ENCODE data around the gene PLAAT1. TPM values are rescaled to one million over a fixed set of nuclear protein-coding genes. Genes with fewer than 3 reads are reported as not detected.

The PLAAT1 gene
- total RNA-seq, 1 experiment from 2014 or later = not detected

- no peaks in the 10 kb centered on the region for H3K9me2 ChIP-seq (ENCODE audit: insufficient read depth)
- BruUV-seq (replicated peaks) = no TSS peak
- no peaks in the 10 kb centered on the region; the same call in 1 of the 2 replicates for H4K20me1 ChIP-seq (ENCODE audit: insufficient read depth)
- H2AFZ ChIP-seq (ENCODE audit: low read depth, low read length, poor library complexity, severe bottlenecking) = no peak overlapping the region
- no peaks in the 10 kb centered on the region for H3K79me2 ChIP-seq (ENCODE audit: insufficient read depth, low read length)
- H3K9me3 ChIP-seq (ENCODE audit: control insufficient read depth in 1 of 2, insufficient read depth in 1 of 2, low read depth in 1 of 2, low read length in 2 of 2) = no peaks in the 10 kb centered on the region
- TF ChIP-seq SP1 (IDR thresholded peaks at IDR 0.05; ENCODE audit: low read depth) = no peak
- TF ChIP-seq FOSL1 (IDR thresholded peaks at IDR 0.05; ENCODE audit: low read depth) = no peak
- no peak for TF ChIP-seq ELF1 (IDR thresholded peaks at IDR 0.05; ENCODE audit: borderline replicate concordance, low read depth)
- no peak for TF ChIP-seq YY1 (IDR thresholded peaks at IDR 0.05; ENCODE audit: extremely low read depth, insufficient replicate concordance, low read depth, low read length)
- no peak for TF ChIP-seq POLR2A (IDR thresholded peaks at IDR 0.05; ENCODE audit: borderline replicate concordance, extremely low read depth, insufficient read depth, insufficient read length)
- TF ChIP-seq EZH2phosphoT487 (IDR thresholded peaks at IDR 0.05; ENCODE audit: borderline replicate concordance) = no peak
- no peak for TF ChIP-seq CTCF (IDR thresholded peaks at IDR 0.05 in 2 of 3, conservative IDR thresholded peaks at IDR 0.05 in 1 of 3; ENCODE audit: borderline replicate concordance in 1 of 3, insufficient read depth in 1 of 3, low read depth in 2 of 3, low read length in 2 of 3)
- TF ChIP-seq, protein P1, sequence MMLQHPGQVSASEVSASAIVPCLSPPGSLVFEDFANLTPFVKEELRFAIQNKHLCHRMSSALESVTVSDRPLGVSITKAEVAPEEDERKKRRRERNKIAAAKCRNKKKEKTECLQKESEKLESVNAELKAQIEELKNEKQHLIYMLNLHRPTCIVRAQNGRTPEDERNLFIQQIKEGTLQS (IDR thresholded peaks at IDR 0.05) = no peak
- no peak for TF ChIP-seq POLR2AphosphoS5 (IDR thresholded peaks at IDR 0.05; ENCODE audit: low read depth, low read length)
- no peak for TF ChIP-seq EZH2 (IDR thresholded peaks at IDR 0.05)
- TF ChIP-seq, protein P2, sequence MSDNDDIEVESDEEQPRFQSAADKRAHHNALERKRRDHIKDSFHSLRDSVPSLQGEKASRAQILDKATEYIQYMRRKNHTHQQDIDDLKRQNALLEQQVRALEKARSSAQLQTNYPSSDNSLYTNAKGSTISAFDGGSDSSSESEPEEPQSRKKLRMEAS (IDR thresholded peaks at IDR 0.05) = no peak
- no peaks in the 10 kb centered on the region for H3K36me3 ChIP-seq (ENCODE audit: control insufficient read depth in 1 of 2, insufficient read depth in 2 of 2, low read length in 2 of 2)
- ATAC-seq = no peak
- H3K9ac ChIP-seq (ENCODE audit: low read length) = no peak overlapping the region
- H3K4me3 ChIP-seq (replicated peaks in 1 of 2; ENCODE audit: low read depth in 1 of 2, low read length in 2 of 2) = no peak overlapping the region
- intact Hi-C loops (cut with micrococcal nuclease) = no loop called here
- no peak overlapping the region for H3K27ac ChIP-seq (ENCODE audit: low read depth, low read length)
- no peak for DNase-seq (ENCODE audit: low read depth, low spot score)
- no peak overlapping the region for H3K4me2 ChIP-seq (ENCODE audit: low read length)
- H3K27me3 ChIP-seq (ENCODE audit: insufficient read depth, low read length) = peaks cover 35% of the 10 kb centered on the region
- RAD21 ChIA-PET (ENCODE audit: low non-redundant PET in 1 of 2, low total read pairs in 2 of 2, uncharacterized antibody in 2 of 2, unreplicated experiment in 2 of 2) = no interaction called here
- CTCF ChIA-PET = no interaction called here
- H3K4me1 ChIP-seq (ENCODE audit: control insufficient read depth in 1 of 2, insufficient read depth in 2 of 2, low read length in 2 of 2) = no peaks in the 10 kb centered on the region
- POLR2A ChIA-PET = no interaction called here
Observed at GRCh38 chr3:193310914-193311723, 70.1 kb downstream of the PLAAT1 start.
